Activated naive CD8-positive, alpha-beta T cell treated with anti-CD3 and anti-CD28 coated beads for 36 hours (primary cell): Measurements from ENCODE around the gene CREBBP. TPM values are rescaled to one million over a fixed set of nuclear protein-coding genes. Genes with fewer than 3 reads are reported as not detected.

ENCODE experiments used
- DNase-seq: peaks from one replicate; pipeline ENCODE4 v3.0.0; 2021
- H3K27ac Mint-ChIP-seq: one replicate; pipeline ENCODE4 v1.8.0; 2022; ENCODE audit warnings: mild to moderate bottlenecking, moderate library complexity, mixed read lengths
- H3K27me3 Mint-ChIP-seq: one replicate; pipeline ENCODE4 v1.8.0; 2022; ENCODE audit warnings: mild to moderate bottlenecking, mixed read lengths
- H3K36me3 Mint-ChIP-seq: one replicate; pipeline ENCODE4 v1.8.0; 2021; ENCODE audit warnings: mild to moderate bottlenecking, mixed read lengths
- H3K4me1 Mint-ChIP-seq: one replicate; pipeline ENCODE4 v1.8.0; 2021; ENCODE audit warnings: mixed read lengths
- H3K4me3 Mint-ChIP-seq: one replicate; pipeline ENCODE4 v1.8.0; 2022; ENCODE audit warnings: mild to moderate bottlenecking, moderate library complexity, mixed read lengths
- H3K9me3 Mint-ChIP-seq: one replicate; pipeline ENCODE4 v1.8.0; 2022; ENCODE audit warnings: mixed read lengths
- total RNA-seq, 2 experiments: library from RNA; stranded (reverse); gene quantifications; one replicate each; pipeline ENCODE4 v1.2.3, GENCODE V29; 2021

Gene CREBBP
- total RNA-seq, 2 experiments from 2014 or later = 30.1 to 32.7 TPM

GRCh38 chr16:3687021-3687420 is 193.5 kb downstream of the CREBBP start:
- Mint-ChIP-seq H3K36me3 (peaks cover 38% of the 10 kb centered on the region), H3K27ac (no peak overlapping the region), H3K27me3 (no peaks in the 10 kb centered on the region), H3K4me3 (no peak overlapping the region), H3K9me3 (no peaks in the 10 kb centered on the region), H3K4me1 (peaks cover 15% of the 10 kb centered on the region)
- DNase-seq = no peak

DNA sequence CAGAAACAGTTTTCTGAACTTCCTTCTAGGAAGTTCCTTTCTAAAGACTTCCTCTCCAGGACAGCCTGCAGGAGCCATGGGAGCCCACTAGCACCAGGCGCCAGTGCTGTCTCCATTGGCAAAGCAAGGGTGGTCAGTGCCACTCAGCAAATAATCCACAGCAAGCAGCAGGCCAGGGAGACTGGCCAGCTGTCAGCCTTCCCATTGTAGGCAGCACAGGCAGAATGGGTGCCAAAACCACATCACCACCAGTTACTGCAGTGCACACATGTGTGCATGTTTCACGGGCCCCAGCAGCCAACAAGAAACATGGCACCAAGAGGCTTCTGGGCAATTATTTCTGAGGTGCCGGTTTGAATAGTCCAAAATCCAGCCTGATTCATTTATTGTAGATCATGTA is 199.3 kb downstream of the CREBBP start:
- DNase-seq = no peak
- H3K36me3 Mint-ChIP-seq = peaks cover 31% of the 10 kb centered on the region
- no peaks in the 10 kb centered on the region for H3K9me3 Mint-ChIP-seq
- H3K27me3 Mint-ChIP-seq = no peaks in the 10 kb centered on the region
- no peak overlapping the region for H3K4me3 Mint-ChIP-seq
- no peaks in the 10 kb centered on the region for H3K4me1 Mint-ChIP-seq
- no peak overlapping the region for H3K27ac Mint-ChIP-seq

- no peak overlapping the region for H3K27ac Mint-ChIP-seq
Observed at GRCh38 chr16:3677994-3678393, 202.5 kb downstream of the CREBBP start.

DNA sequence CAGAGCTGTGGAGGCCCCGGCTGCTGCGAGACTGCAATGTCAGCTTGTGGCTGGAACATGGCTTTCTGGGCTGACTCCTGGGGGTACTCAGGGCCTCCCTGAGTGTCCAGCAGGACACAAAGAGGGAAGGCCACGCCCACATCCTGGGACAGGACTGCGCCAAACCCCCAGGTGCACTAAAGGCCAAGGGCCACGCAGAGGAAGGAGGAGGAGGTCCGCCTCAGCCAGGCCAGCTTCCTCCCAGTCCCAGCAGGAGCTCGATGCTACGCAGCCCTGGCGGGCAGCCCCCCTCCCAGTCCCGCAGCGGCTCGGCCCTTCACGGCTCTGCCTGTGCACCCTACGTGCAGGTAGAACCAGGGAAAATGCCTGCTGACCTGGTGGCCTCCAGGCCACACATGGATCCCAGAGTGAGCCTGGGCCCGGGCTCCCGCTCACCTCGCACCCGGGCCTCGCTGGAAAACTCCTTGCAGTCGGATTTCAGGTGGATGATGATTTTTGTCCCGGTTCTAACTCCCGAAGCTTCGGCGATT is 204.8 kb downstream of the CREBBP start:
- H3K36me3 Mint-ChIP-seq = peaks cover 25% of the 10 kb centered on the region
- H3K4me3 Mint-ChIP-seq = no peak overlapping the region
- no peaks in the 10 kb centered on the region for H3K27me3 Mint-ChIP-seq
- H3K27ac Mint-ChIP-seq = no peak overlapping the region
- no peaks in the 10 kb centered on the region for H3K4me1 Mint-ChIP-seq
- no peak for DNase-seq
- H3K9me3 Mint-ChIP-seq = no peaks in the 10 kb centered on the region

More at GRCh38 chr16:3677994-3678393, 202.5 kb downstream of the CREBBP start:
- no peak for DNase-seq
- no peaks in the 10 kb centered on the region for H3K4me1 Mint-ChIP-seq
- H3K9me3 Mint-ChIP-seq = no peaks in the 10 kb centered on the region
- H3K27me3 Mint-ChIP-seq = no peaks in the 10 kb centered on the region
- peaks cover 29% of the 10 kb centered on the region for H3K36me3 Mint-ChIP-seq
- H3K4me3 Mint-ChIP-seq = no peak overlapping the region

Other genes with a start within 250 kb of the CREBBP start
- 1 to 10 TPM; 4.6 to 5.8 TPM for gene DNASE1, start 226.0 kb downstream of the CREBBP start, total RNA-seq
- gene TRAP1, start 163.2 kb downstream of the CREBBP start, total RNA-seq = 100 to 1,000 TPM; 366 to 377 TPM
- gene ADCY9, start 235.7 kb upstream of the CREBBP start, total RNA-seq = 1 to 10 TPM; 3.6 to 4.2 TPM